Measurements from ENCODE around the gene POLG. TPM values are rescaled to one million over a fixed set of nuclear protein-coding genes. Genes with fewer than 3 reads are reported as not detected.

The POLG gene
- total RNA-seq, 1 experiment from 2014 or later, result 83.5 TPM

GRCh38 chr15:89317186-89317720 lies 17.4 kb downstream of the POLG start:
- no peak overlapping the region for H3K4me3 ChIP-seq (ENCODE audit: low read length)
- peaks cover 82% of the 10 kb centered on the region for H3K36me3 ChIP-seq (ENCODE audit: low read depth, low read length)
- no peaks in the 10 kb centered on the region for H3F3A ChIP-seq (ENCODE audit: low read length, unreplicated experiment)
- H3K9me2 ChIP-seq (replicated peaks; ENCODE audit: low read length), result no peaks in the 10 kb centered on the region
- POLR2A ChIA-PET (ENCODE audit: unreplicated experiment), result no interaction called here
- H3K9ac ChIP-seq (ENCODE audit: low read length), result no peak overlapping the region
- no TSS peak for BruUV-seq (replicated peaks)
- TF ChIP-seq CTCF (conservative IDR thresholded peaks at IDR 0.05; ENCODE audit: low read depth, low read length), result no peak
- no peak for TF ChIP-seq EZH2 (IDR thresholded peaks at IDR 0.05; ENCODE audit: low read length, unreplicated experiment)
- no peak for TF ChIP-seq EZH2phosphoT487 (IDR thresholded peaks at IDR 0.05; ENCODE audit: borderline replicate concordance, low read length)
- DNase-seq (no peak), ATAC-seq (no peak)
- CTCF ChIA-PET, result no interaction called here
- no peak overlapping the region for H3K4me2 ChIP-seq (ENCODE audit: low read length)
- H3K79me2 ChIP-seq (ENCODE audit: low read length), result no peaks in the 10 kb centered on the region
- no peaks in the 10 kb centered on the region for H3K27me3 ChIP-seq (ENCODE audit: low read length)
- H3K4me1 ChIP-seq (ENCODE audit: insufficient read depth, low read length), result no peaks in the 10 kb centered on the region
- no peak overlapping the region for H2AFZ ChIP-seq (ENCODE audit: low read length)
- no peaks in the 10 kb centered on the region for H3K9me3 ChIP-seq (ENCODE audit: low read length)
- H4K20me1 ChIP-seq (ENCODE audit: low read length), result no peaks in the 10 kb centered on the region
- intact Hi-C loops (cut with micrococcal nuclease), result no loop called here
- no peak overlapping the region for H3K27ac ChIP-seq (ENCODE audit: low read length)

- Histone ChIP-seq H3K9me2 (replicated peaks; ENCODE audit: low read length) (no peaks in the 10 kb centered on the region), H3K4me3 (ENCODE audit: low read length) (no peak overlapping the region), H2AFZ (ENCODE audit: low read length) (no peak overlapping the region), H3K27me3 (ENCODE audit: low read length) (no peaks in the 10 kb centered on the region), H4K20me1 (ENCODE audit: low read length) (no peaks in the 10 kb centered on the region), H3K4me2 (ENCODE audit: low read length) (no peak overlapping the region), H3F3A (ENCODE audit: low read length, unreplicated experiment) (no peaks in the 10 kb centered on the region), H3K27ac (ENCODE audit: low read length) (no peak overlapping the region), H3K36me3 (ENCODE audit: low read depth, low read length) (peaks cover 79% of the 10 kb centered on the region), H3K9me3 (ENCODE audit: low read length) (no peaks in the 10 kb centered on the region), H3K9ac (ENCODE audit: low read length) (no peak overlapping the region), H3K4me1 (ENCODE audit: insufficient read depth, low read length) (no peaks in the 10 kb centered on the region), H3K79me2 (ENCODE audit: low read length) (no peaks in the 10 kb centered on the region)
- TF ChIP-seq CTCF (conservative IDR thresholded peaks at IDR 0.05; ENCODE audit: low read depth, low read length) (no peak), EZH2phosphoT487 (IDR thresholded peaks at IDR 0.05; ENCODE audit: borderline replicate concordance, low read length) (no peak), EZH2 (IDR thresholded peaks at IDR 0.05; ENCODE audit: low read length, unreplicated experiment) (no peak)
- intact Hi-C loops (cut with micrococcal nuclease), result no loop called here
- no TSS peak for BruUV-seq (replicated peaks)
- DNase-seq, result no peak
- ChIA-PET POLR2A (ENCODE audit: unreplicated experiment) (no interaction called here), CTCF (no interaction called here)
- no peak for ATAC-seq
These were observed 18.1 kb downstream of the POLG start for GRCh38 chr15:89316504-89316903.

GRCh38 chr15:89315375-89315929 lies 19.2 kb downstream of the POLG start:
- H3K4me2 ChIP-seq (ENCODE audit: low read length), result no peak overlapping the region
- no peaks in the 10 kb centered on the region for H3F3A ChIP-seq (ENCODE audit: low read length, unreplicated experiment)
- no peak for ATAC-seq
- no peak overlapping the region for H3K4me3 ChIP-seq (ENCODE audit: low read length)
- TF ChIP-seq EZH2 (IDR thresholded peaks at IDR 0.05; ENCODE audit: low read length, unreplicated experiment), result no peak
- no peak for TF ChIP-seq CTCF (conservative IDR thresholded peaks at IDR 0.05; ENCODE audit: low read depth, low read length)
- TF ChIP-seq EZH2phosphoT487 (IDR thresholded peaks at IDR 0.05; ENCODE audit: borderline replicate concordance, low read length), result no peak
- H4K20me1 ChIP-seq (ENCODE audit: low read length), result no peaks in the 10 kb centered on the region
- CTCF ChIA-PET, result no interaction called here
- H3K27me3 ChIP-seq (ENCODE audit: low read length), result no peaks in the 10 kb centered on the region
- no peak overlapping the region for H3K9ac ChIP-seq (ENCODE audit: low read length)
- H3K9me3 ChIP-seq (ENCODE audit: low read length), result no peaks in the 10 kb centered on the region
- no peaks in the 10 kb centered on the region for H3K79me2 ChIP-seq (ENCODE audit: low read length)
- no peak for DNase-seq
- H2AFZ ChIP-seq (ENCODE audit: low read length), result no peak overlapping the region
- no TSS peak for BruUV-seq (replicated peaks)
- no peaks in the 10 kb centered on the region for H3K9me2 ChIP-seq (replicated peaks; ENCODE audit: low read length)
- H3K36me3 ChIP-seq (ENCODE audit: low read depth, low read length), result peaks cover 70% of the 10 kb centered on the region
- H3K27ac ChIP-seq (ENCODE audit: low read length), result no peak overlapping the region
- intact Hi-C loops (cut with micrococcal nuclease), result no loop called here
- POLR2A ChIA-PET (ENCODE audit: unreplicated experiment), result no interaction called here
- no peaks in the 10 kb centered on the region for H3K4me1 ChIP-seq (ENCODE audit: insufficient read depth, low read length)

Measured in PC-3 (cell line).